ENCODE results near the gene EIF5B. TPM values are rescaled to one million over a fixed set of nuclear protein-coding genes. Genes with fewer than 3 reads are reported as not detected.

EIF5B gene
- polyA plus RNA-seq, 3 donors, result 0.58 to 3.2 (median 1.5) TPM

DNA sequence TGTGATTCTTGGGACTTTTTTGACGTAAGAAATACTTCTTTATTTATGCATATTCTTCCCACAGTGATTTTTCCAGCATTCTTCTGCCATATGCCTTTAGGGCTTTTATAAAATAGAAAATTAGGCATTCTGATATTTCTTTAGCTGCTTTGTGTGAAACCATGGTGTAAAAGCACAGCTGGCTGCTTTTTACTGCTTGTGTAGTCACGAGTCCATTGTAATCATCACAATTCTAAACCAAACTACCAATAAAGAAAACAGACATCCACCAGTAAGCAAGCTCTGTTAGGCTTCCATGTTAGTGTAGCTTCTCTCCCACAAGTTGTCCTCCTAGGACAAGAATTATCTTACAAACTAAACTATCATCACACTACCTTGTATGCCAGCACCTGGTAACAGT lies 62.6 kb downstream of the EIF5B start:
- H3K9me3 ChIP-seq (replicated peaks in 1 of 2; ENCODE audit: control insufficient read depth in 1 of 2, insufficient read depth in 1 of 2, low read length in 2 of 2), result no peaks in the 10 kb centered on the region
- Mint-ChIP-seq H3K4me3 (no peak overlapping the region), H3K27me3 (ENCODE audit: low read depth in 3 of 3) (peaks cover 0 to 2% (median 1%) of the 10 kb centered on the region in 3 donors), H3K9me3 (no peaks in the 10 kb centered on the region), H3K4me1 (no peaks in the 10 kb centered on the region), H3K36me3 (peaks cover 86 to 93% of the 10 kb centered on the region in 2 donors), H3K27ac (peak overlapping the region in 1 of 7 donors; percentile 10)
- H3K27ac ChIP-seq (ENCODE audit: low read depth in 1 of 2, low read length in 2 of 2), result no peak overlapping the region
- no peak overlapping the region for H3K4me3 ChIP-seq (replicated peaks in 1 of 3; ENCODE audit: low read depth in 2 of 3, low read length in 3 of 3)
- no peaks in the 10 kb centered on the region for H3K27me3 ChIP-seq (ENCODE audit: control insufficient read depth in 2 of 2, insufficient read depth in 2 of 2, low read length in 2 of 2)
- 100% methylated on average over 1 of the region's 2 CpGs for WGBS (ENCODE audit: insufficient coverage)
- no peak overlapping the region for H3K9ac ChIP-seq (ENCODE audit: insufficient read depth, low read length, poor library complexity, severe bottlenecking)
- no peaks in the 10 kb centered on the region for H3K79me2 ChIP-seq (ENCODE audit: insufficient read depth, low read length)
- no peaks in the 10 kb centered on the region for H4K20me1 ChIP-seq (ENCODE audit: insufficient read depth, low read length)
- TF ChIP-seq, protein P1, sequence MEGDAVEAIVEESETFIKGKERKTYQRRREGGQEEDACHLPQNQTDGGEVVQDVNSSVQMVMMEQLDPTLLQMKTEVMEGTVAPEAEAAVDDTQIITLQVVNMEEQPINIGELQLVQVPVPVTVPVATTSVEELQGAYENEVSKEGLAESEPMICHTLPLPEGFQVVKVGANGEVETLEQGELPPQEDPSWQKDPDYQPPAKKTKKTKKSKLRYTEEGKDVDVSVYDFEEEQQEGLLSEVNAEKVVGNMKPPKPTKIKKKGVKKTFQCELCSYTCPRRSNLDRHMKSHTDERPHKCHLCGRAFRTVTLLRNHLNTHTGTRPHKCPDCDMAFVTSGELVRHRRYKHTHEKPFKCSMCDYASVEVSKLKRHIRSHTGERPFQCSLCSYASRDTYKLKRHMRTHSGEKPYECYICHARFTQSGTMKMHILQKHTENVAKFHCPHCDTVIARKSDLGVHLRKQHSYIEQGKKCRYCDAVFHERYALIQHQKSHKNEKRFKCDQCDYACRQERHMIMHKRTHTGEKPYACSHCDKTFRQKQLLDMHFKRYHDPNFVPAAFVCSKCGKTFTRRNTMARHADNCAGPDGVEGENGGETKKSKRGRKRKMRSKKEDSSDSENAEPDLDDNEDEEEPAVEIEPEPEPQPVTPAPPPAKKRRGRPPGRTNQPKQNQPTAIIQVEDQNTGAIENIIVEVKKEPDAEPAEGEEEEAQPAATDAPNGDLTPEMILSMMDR (IDR thresholded peaks at IDR 0.05), result no peak
- no peak for DNase-seq
- no peak overlapping the region for H2AFZ ChIP-seq (ENCODE audit: insufficient read depth, low read depth, low read length, poor library complexity, severe bottlenecking)
- H3K4me2 ChIP-seq (replicated peaks; ENCODE audit: extremely low read depth, low read length, poor library complexity, severe bottlenecking), result no peak overlapping the region
- no peaks in the 10 kb centered on the region for H3K4me1 ChIP-seq (ENCODE audit: control insufficient read depth in 1 of 2, insufficient read depth in 2 of 2, low read length in 2 of 2)
- intact Hi-C loops (cut with micrococcal nuclease), result no loop called here
- peaks cover 96 to 100% of the 10 kb centered on the region in 2 donors for H3K36me3 ChIP-seq (replicated peaks in 1 of 2; ENCODE audit: control insufficient read depth in 1 of 2, insufficient read depth in 2 of 2, low read length in 2 of 2)

GRCh38 chr2:99401841-99402240 lies 64.7 kb downstream of the EIF5B start:
- H4K20me1 ChIP-seq (ENCODE audit: insufficient read depth, low read length), result no peaks in the 10 kb centered on the region
- intact Hi-C loops (cut with micrococcal nuclease), result no loop called here
- H3K9me3 Mint-ChIP-seq, result no peaks in the 10 kb centered on the region
- H3K9ac ChIP-seq (ENCODE audit: insufficient read depth, low read length, poor library complexity, severe bottlenecking), result no peak overlapping the region
- H3K4me3 Mint-ChIP-seq, result no peak overlapping the region
- H3K36me3 ChIP-seq (replicated peaks in 1 of 2; ENCODE audit: control insufficient read depth in 1 of 2, insufficient read depth in 2 of 2, low read length in 2 of 2), result peaks cover 92 to 100% of the 10 kb centered on the region in 2 donors
- H3K4me2 ChIP-seq (replicated peaks; ENCODE audit: extremely low read depth, low read length, poor library complexity, severe bottlenecking), result no peak overlapping the region
- no peak for DNase-seq
- peaks cover 0 to 2% (median 1%) of the 10 kb centered on the region in 3 donors for H3K27me3 Mint-ChIP-seq (ENCODE audit: low read depth in 3 of 3)
- no peak overlapping the region for H2AFZ ChIP-seq (ENCODE audit: insufficient read depth, low read depth, low read length, poor library complexity, severe bottlenecking)
- WGBS (ENCODE audit: insufficient coverage), result no CpG with 5 or more reads among the region's 4 CpGs
- TF ChIP-seq, protein P1 (IDR thresholded peaks at IDR 0.05), result no peak
- no peak overlapping the region for H3K27ac Mint-ChIP-seq
- H3K27me3 ChIP-seq (ENCODE audit: control insufficient read depth in 2 of 2, insufficient read depth in 2 of 2, low read length in 2 of 2), result no peaks in the 10 kb centered on the region
- no peaks in the 10 kb centered on the region for H3K4me1 Mint-ChIP-seq
- H3K9me3 ChIP-seq (replicated peaks in 1 of 2; ENCODE audit: control insufficient read depth in 1 of 2, insufficient read depth in 1 of 2, low read length in 2 of 2), result no peaks in the 10 kb centered on the region
- no peak overlapping the region for H3K27ac ChIP-seq (ENCODE audit: low read depth in 1 of 2, low read length in 2 of 2)
- H3K36me3 Mint-ChIP-seq, result peaks cover 86 to 92% of the 10 kb centered on the region in 2 donors
- H3K4me3 ChIP-seq (replicated peaks in 1 of 3; ENCODE audit: low read depth in 2 of 3, low read length in 3 of 3), result no peak overlapping the region
- no peaks in the 10 kb centered on the region for H3K79me2 ChIP-seq (ENCODE audit: insufficient read depth, low read length)
- no peaks in the 10 kb centered on the region for H3K4me1 ChIP-seq (ENCODE audit: control insufficient read depth in 1 of 2, insufficient read depth in 2 of 2, low read length in 2 of 2)

Data from CD14-positive monocyte (primary cell).